GM21515 (cell line): ENCODE data around the gene MT1H.

Source experiments
- ATAC-seq: cut with Tn5 transposase; IDR thresholded peaks from one replicate; pipeline ENCODE4 v1.9.1; 2021; ENCODE audit not compliant: unreplicated experiment

Gene MT1H

DNA sequence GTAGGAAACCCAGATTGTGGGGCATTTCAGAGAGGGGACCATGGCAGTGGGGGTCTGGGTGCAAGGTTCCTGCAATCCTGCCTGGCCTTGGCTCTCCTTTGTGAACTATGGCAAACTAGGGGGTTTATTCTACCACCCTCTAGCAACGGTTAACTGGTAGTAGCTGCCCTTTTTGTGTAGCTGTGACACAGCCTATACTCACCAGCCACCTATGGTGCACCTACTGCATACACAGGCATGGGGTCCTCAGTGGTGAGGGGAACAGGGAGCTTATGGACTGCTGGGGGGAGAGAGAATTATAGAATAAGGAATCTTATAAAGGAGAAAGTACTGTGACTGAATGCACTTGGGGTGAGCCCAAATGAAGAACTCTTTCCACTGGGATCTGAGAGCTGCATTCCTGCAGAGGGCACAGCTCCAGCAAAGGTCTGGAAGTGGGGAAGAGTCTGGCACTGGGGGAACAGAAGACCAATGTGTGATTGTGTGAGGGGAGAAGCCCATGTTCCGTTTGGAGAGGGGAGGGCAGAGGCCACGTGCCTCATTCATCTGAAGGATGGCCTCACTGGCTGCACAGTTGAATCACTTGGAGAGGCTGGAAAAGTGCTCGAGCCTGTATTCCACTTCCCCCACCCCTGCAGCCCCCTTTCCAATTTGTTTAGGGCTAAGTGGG, 14.8 kb downstream of the MT1H start:
- ATAC-seq, result no peak

DNA sequence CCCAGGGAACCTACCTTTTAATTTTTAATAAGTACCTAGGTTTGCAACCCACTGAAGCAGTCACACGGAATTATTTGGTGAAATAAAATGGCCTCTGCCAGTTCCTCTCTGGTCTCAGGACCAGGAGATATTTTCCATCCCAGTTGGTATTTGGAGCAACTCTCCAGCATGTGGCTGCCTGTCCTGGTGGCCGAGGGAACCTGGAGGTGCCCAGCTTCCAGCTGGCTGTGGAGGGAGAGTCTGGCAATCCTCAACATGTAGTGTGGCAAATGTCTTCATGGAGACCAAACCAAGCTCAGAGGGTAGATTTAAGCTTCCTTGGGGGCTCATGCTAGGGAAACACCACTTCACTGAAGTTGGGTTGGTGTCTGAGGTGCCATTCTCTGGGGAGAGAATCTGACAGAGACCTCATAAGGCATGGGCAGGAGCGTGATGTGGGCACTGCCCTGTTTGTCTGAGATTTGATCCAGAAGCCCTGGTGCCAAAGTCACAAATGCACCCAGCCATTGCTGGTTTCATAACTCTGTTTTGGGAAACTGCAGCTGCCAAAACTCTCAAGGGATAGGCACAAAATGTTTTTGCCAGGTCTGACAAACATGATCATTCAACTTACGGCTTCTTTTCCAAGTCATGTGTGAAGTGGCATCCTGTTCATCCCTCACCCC, 15.4 kb downstream of the MT1H start:
- ATAC-seq, result no peak

DNA sequence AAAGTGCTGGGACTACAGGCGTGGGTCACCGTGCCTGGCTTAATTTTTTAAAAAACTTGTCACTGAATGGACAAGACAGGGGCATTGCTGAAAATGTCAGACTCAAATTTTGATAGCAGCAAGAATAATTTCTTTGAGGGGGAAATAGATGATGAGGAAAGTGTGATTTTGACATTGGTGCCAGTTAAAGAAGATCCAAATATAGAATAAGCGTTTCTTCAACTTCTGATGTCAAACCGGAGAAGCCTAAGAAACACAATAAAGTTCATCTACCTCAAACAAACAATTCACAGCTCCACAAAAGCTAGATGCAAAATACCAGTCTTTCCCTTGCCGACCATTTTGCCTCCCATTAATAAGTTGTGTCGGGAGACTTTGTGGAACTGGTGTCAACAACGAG, 17.1 kb downstream of the MT1H start:
- ATAC-seq, result no peak

DNA sequence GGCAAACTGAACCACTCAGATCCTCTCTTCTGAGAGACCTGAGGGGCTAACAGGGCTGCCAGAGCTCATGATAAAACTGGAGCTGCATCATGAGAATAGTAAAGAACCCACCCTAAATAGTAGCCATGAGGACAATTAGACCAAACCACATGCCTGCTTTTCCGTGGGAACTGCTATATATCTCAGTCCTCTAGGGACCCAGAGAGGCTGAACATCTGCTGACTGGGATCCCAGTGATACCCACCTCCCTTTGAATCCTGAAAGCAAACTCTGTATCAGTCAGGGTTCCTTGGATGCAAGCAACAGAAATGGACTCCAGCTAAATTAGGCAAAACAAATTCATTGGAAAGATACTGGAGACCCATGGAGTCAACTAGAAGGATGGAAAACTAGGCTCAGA, 19.1 kb downstream of the MT1H start:
- no peak for ATAC-seq

DNA sequence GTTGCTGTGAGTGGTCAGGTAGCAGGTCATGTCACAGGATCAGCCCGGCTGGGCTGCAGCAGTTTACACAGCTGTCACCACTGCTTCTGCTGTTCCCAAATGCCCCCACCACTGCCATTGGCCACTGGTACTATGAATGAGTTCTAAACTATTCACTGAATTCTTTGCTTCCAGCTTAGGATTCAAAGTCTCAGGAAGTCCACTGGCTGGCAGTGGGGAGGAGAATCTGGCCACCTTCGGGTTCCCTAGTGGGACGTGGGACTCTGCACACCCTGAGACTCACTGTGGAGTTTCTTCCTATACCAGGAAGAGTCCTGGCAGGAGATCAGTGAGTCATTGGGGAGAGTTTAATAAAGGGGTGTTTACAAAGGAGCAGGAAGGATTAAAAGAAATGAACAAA, 19.6 kb downstream of the MT1H start:
- no peak for ATAC-seq

DNA sequence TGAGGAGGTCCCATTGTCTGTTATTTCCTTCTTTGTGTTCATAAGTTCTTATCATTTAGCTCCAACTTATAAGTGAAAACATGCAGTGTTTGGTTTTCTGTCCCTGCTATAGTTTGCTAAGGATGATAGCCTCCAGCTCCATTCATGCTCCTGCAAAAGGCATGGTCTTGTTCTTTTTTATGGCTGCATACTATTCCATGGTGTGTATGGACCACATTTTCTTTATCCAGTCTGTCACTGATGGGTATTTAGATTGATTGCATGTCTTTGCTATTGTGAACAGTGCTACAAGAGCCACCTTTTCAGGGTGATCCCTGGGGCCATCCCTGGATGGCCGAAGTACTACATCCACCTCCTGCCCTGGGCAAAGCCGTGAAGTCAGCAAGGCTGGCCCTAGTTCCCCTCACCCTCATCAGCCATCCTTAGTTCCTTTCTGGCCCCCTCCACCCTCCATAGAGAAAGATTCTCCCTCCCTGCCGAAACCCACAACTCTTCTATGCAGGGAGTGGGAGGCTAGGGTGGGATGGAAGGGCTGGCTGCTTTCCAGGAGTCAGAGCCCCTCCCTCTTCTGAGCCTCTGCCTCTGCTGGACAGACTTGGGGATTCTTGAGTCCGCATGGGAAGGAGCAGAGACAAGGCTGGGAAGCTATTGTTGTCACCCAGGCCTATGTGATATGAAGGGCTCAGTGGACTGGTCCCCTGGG, 21.0 kb downstream of the MT1H start:
- no peak for ATAC-seq

DNA sequence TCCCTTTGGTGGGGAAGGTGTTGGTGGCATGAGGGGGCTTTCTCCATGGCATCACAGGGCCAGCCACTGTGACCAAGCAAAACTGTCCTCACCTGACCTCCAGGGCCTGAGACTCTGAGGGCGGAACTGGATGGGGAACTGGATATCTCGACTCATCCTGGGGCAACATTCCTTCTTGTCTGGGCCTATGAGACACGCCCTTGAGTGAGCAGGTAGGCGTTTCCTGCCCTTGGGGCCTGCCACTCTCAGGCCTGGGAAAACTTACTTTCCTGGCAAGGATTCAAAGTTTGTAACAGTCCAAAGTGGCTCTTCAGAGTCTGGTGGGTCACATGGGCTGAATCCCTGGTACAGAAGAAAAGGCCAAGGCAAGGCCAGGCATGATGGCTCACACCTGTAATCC, 22.3 kb downstream of the MT1H start:
- no peak for ATAC-seq

DNA sequence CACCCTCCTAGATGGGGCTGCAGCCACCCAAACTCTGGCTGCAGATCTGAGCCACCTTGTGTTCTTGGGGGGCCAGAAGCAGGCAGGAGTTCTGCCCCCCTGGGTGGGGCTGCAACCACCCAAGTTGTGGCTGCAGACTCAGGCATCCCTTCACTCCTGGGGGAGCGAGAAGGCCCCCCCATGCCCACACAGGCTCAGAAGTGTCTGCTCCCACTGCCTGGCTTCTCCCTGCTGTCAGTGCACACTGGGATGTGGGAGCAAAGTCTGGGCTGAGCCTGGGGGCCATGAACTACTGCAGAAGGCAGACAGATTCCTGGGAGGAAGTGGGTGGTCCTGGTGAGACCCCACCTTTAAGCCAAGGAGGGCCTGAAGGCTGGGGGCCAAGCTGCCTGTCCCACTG, 25.6 kb downstream of the MT1H start:
- no peak for ATAC-seq

DNA sequence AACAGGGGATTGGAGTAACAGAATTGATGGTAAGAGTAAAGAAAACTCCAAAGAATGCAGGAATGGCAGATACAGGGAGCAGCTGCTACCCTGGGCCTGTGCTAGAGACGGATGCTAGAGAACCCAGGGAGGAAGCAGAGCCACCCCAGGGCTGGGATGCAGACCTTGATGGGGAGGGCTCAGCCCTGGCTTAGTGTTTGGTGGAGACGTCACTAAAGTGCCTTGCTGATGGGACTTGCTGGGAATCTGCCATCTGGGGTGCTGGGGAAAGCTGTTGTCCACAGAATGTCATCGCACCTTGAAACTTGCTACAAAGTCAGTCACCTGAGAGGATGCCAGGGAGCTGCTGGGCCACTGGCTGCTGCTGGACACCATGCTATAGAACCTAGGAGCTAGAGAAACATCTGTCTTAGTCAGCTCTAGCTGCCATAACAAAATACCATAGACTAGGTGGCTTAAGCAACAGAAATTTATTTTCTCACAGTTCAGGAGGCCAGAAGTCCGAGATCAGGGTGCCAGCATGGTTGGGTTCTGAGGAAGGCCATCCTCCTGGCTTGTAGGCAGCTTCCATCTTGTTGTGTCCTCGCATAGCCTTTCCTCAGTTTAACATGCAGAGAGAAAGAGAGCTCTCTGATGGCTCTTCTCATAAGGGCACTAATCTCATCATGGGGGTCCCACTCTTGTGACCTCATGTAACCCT, 28.0 kb downstream of the MT1H start:
- ATAC-seq, result no peak

DNA sequence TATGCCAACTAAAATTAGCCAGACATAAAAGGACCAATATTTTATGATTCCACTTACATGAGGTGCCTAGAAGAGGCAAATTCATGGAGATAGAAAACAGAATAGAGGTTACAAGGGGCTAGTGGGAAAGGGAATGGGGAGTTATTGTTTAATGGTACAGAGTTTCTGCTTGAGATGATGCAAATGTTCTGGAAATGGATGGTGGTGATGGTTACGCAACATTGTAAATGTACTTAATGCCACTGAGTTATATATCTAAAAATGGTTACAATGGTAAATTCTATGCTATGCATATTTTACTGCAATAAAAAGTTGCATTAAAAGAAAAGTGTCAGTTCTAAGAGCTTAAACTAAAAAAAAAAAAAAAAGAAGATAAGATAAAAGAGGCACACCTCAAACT, 30.6 kb downstream of the MT1H start:
- no peak for ATAC-seq

DNA sequence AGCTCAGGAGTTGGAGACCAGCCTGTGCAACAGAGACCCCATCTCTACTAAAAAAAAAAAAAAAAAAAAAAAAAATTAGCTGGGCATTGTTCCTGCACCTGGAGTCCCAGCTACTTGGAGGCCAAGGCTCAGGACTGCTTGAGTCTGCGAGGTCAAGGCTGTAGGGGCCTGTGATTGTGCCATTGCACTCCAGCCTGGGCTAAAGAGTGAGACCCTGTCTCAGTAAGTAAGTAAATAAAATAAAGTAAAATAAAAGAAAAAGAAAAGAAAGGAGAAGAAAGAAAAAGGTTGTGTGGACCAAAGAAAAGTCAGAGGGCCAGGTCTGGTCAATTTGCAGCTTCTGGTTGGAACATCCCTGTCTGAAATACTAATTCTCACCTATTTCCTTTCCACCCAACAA, 31.0 kb downstream of the MT1H start:
- ATAC-seq, result no peak

DNA sequence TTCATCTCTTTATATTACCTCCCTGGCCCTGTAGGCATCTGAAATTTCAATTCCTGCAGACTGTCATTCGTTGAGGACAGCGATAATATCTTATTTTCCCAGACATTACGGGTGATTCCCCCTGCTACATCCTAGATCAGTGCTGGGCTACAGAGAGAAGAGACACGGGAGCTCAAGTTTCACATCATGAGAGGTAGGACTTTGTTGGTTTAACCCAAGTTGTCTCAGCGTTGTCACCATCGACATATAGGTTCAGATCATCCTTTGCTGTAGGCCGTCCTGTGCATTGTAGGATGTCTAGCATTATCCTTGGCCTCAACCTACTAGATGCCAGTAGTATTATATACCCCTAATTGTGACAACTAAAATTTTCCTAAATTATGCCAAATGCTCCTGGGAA, 31.9 kb downstream of the MT1H start:
- ATAC-seq, result no peak

DNA sequence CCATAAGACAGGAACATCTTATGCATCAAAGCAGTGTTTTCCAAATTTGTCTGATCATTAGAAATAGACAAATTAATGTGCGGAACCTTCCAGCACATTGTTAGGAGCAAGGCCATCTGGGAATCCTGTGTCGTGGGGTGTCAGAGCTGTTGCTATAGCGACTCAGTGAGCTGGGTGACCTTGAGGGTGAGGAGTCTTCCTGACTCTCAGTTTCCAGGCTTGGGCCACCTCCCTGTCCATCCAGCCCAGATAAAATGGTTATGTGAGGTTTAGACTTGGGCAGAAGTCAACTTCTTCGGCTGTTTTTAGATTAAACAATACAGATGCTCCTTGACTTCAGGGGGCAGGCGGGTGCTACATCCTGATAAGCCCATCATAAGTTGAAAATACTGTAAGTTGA, 33.2 kb downstream of the MT1H start:
- no peak for ATAC-seq

DNA sequence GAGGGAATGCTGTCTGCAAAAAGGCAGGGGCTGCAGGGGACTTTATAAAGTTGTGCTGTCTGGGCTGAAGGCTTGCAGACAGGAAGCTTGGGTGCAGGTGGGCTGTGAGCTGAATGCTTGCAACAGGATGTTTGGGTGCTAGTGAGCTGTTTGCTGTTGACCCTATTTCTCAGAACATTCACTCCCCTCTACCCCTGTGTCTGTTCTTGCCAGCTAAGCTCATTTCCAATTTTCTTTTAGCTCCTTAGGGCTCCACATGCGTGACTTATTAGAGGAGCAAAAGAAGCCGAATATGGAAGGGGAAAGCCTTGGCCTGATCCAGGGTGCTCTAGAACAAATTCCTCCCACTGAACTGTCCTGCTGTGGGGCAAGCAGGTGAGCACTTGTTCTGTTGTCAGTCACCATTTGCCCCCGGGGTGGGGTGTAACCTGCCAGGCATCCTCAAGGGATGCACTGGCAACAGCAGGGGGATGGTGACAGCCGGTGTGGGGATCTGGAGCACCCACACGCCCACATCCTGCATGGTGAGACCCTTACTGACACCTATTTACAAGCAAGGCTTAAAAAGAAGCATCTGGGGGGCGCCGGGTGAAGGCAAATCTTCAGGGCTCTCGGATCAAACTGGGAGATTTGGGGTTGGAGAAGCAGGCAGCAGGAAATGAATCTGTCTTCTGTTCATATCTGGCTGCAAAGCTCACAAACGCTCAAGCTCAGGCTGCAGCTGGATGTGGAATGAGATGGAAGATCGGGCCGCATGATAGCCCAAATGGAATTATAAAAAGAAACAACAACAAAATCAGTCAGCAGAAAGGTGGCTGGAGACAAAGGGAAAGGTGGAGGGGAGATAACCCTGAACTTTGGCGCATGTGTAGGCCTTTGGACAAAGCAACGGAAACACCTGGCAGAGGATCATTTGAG, 39.2 kb downstream of the MT1H start:
- ATAC-seq, result no peak

DNA sequence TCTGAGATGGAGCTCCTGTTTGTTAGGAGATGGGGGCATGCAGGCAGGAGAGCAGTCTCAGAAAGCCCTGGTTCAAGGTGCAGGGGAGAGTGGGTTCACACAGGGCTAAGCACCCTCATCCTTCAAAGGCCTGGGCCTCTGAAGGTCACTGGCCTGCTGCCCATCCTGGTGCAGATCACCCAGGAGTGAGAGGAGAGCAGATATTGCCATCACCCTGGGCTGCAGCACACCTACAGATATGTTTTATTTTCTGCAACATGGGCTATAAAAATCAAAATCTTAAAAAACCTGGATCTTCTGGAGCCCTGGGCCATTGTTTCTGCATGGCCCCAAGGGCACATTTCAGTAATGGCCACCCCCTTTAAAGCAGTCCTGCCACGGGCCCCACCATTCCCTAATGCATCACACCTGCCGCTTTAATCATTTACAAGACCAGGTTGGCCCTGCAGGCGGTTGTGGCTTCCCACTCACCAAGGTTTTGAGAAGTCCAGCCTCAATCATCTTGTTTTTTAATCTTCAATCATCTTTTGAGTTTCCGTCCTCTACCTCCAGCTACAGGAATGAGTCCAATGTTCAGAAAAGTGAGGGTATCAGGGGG, 39.9 kb downstream of the MT1H start:
- no peak for ATAC-seq

DNA sequence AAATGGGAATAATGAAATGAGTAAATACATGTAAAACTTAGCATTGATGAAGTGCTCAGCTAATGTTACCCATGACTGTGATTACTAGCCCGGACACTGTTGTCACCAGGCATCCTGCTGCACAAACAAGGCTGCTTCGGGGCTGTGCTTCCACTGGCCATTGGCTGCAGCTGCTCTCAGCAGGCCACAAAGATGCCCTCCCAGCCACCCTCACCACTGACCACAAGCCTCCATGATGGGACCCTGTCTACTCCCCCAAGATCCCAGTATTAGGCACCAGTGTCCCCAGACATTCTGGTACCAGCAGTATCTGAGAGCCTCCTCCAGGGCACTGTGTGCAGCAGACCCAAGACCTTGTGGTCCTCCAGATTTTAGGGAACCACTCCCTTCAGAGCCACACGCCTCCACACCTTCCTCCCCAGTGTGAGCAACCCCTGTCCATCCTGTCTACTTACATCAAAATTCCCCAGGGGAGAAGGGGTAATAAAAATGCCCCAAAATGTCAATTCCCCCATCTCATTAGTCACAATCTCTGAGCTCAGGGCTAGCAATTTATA, 40.6 kb downstream of the MT1H start:
- ATAC-seq, result no peak

DNA sequence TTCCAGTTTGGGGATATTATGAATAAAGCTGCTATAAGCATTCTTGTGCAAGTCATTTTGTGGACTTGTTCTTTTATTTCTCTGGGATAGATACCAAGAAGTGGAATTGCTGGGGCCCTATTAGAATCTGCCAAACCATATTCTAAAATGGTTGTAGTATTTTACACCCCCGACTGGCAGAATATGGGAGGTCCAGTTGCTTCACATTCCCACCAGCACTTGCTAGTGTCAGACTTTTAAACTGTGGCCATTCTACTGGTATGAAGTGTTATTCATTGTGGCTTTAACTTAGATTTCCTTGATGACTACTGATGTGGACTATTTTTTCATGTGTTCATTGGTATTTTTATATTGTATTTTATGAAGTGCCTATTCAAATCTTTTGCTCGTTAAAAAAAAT, 42.2 kb downstream of the MT1H start:
- ATAC-seq, result no peak

DNA sequence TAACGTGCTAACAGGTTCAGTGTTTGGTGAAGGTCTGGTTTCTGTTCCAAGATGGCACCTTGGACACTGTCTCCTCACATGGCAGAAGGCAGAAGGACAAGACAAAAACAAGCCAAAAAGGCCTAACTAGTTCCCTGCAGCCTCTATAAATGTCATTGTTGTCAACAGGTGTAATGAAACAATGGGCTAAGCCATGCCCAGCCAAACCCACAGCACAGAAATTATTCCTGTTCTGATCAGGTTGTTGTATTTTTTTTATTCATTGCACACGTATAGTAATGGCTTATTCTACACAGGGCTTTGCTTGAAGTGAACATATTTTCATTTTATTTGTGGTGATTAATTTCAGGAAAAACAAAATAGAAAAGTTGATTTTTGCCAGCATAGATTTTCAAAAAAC, 44.2 kb downstream of the MT1H start:
- ATAC-seq, result no peak

DNA sequence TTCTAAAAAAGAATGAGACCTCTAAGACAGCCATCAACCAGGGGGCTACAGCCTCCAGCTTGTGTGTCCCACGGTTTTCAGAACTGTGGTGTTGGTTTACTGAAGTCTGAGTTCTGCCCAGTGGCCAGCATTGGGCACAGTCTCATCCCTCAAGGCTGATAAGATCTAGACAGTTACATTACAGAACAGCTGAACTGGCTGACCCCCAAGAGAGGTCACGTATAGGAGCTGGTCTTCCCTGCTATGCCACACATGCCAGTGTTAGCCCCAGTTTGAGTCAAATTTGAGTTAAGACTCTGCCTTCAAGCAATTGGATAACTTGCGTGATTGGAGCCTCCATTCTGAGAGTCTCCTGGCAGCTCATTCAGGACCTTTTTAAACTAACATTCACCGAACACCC, 45.5 kb downstream of the MT1H start:
- ATAC-seq, result no peak

DNA sequence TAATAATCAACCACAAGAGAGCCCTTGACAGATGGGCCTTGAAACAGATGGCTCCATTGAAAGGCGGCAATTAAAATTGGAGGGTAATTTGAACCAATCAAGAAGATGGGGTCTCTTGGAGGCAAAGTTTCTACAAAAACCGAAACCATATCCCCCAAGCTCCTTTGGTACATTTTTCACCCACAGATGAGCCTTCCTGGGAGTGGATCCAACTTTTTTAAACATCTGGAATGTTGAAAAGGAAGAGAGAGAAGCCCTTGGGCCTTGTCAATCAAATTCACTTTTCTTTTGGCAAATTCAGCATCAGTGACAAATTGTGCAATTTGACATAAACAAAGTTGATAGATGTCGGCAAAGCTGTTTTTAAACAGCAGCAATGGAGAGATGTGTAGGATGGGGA, 47.1 kb downstream of the MT1H start:
- no peak for ATAC-seq
